GM19023 (cell line): ENCODE results near the gene COLGALT1.

Experiments used
- ATAC-seq: cut with Tn5 transposase; IDR thresholded peaks from one replicate; pipeline ENCODE4 v1.9.1; 2021; ENCODE audit warnings: mild to moderate bottlenecking, moderate library complexity; ENCODE audit not compliant: unreplicated experiment

Gene COLGALT1

DNA sequence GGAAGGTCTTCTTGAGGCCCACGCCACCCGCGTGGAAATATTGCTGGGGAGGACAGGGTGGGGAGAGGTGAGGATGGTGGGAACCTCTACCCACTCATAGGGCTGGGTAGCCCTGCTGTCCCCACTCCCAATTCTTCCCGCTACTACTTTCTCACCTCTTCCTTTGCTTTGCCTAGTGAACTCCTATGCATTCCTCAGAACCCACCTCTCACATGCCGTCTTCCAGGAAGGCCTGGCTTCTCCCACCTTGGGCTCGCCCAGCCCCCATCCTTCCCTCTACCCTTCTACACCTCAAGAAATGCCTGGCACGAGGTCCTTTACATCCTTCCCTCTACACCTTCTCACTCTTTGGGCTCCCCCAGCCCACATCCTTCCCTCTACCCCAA, 62.4 kb downstream of the COLGALT1 start:
- ATAC-seq: no peak

DNA sequence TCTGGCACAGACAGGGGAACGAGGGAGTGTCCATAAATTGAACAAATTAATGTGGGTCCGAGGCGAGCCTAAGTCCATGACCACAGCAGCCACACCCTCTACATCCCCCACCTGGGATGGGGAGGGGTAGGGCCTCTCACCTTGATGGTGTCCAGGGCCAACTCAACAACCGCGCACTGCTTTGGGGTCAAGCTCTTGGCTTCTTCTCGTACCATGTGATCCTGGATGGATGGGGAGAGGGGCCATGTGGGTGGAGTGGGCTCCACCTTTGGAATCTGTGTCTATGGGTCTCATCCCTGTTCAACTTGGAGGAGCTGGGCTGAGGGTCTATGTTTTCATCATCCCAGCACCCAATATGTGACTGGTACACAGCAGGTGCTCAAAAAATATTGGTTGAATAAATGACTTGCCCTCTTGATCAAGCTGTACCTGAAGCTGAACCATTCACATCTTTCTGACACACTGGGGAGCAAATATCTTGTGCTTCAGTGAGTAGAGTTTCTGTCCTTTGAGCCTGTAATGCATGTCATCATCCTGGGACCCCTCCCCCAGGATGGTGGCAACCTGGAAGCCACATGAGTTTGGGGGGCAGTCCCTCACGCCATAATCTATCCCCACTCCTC, 62.9 kb downstream of the COLGALT1 start:
- no peak for ATAC-seq

DNA sequence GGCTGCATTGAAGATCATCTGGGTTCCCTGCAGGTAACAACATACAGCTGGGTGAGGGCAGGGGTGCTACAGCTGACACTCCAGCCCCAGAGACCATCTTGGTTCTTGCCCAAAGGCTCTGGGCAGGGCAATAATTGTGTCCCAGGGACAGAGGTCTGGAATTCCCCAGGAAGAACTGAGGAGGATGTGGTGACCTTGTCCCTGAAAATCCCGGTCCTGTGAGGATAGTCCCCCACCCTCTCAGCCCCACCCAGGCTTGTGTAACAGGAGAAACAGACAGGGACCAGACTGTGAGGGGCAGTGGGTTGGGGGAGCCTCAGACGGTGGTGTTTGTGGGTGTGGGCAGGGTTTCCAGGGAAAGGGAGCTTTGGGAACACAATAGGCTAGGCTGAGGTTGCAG, 63.5 kb downstream of the COLGALT1 start:
- ATAC-seq: no peak

DNA sequence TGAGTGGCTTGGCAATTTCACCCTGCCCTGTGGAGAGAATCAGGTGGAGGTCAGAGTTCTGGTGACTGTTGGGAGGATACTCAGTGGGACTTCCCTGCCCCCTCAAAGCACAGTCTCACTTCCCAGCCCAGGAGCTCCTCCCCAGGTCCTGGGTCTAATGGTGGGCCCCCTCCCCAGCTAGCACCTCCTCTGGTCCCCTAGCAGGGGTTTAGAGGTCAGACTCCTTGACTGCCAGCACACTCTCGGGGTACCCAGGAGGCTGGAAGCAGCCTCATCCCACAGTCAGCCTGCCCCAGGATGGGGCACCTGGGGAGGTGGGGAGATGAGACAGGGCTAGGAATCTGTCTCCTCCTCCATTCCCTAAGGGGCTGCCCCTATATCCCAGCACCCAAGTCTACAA, 65.2 kb downstream of the COLGALT1 start:
- no peak for ATAC-seq

DNA sequence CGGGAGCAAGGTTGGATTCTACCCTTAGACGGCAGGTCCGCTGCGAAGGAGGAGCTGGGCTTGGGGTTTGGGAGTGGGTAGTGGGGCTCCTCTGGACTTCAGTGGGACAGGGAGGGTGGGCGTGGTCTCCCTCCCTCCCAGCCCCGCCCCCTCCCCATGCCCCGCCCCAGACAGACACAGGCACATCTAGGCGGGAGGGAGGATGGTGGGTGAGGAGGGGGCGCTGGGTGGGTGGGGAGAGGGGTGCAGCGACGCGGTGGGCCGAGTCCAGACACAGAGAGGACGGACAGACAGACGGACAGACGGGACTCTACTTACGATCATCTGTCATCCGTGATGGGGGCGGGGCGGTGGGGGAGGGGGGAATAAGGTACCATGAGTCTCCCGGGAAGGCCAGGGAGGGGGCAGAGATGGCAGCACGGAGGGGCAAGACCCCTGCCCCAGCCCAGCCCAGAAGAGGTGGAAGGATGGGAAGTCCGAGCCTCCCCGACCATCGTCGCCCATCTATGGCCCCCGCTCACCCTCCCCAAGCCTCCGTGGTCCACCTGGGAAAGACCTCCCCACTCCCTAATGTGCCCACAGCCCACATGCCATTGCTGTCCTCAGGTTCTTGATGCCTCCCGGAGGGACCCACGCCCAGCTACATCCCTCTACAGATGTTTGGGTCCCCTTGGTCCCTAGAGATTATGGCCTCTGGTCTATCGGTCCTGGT, 67.9 kb downstream of the COLGALT1 start:
- no peak for ATAC-seq

DNA sequence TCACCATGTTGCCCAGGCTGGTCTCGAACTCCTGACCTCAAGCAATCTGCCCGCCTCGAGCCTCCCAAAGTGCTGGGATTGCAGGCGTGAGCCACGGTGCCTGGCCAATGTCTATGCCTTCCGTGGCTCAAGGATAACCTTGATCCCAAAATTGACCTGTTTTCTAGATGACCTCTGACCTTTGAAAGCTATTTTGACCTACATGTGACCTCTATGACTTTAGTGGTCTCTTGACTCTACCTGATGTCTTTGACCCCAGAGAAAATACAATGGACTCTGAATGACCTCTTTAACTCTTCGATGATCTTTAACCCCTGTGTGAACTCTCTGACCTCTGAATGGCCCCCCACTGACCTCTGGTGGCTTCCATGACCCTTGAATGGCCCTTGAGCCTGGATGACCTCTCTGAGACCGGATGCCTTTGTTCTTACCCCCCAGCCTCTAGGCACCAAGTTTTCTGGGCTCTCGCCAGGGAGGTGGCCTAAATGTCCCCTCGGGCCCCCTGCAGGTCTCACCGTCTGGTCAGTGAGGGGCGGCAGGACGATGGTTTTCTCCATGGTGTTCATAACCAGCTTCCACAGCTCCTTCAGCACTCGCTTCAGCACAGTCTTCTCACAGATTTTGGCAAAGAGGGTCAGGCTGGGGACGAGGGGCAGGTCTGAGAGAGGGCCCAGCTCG, 69.0 kb downstream of the COLGALT1 start:
- no peak for ATAC-seq

DNA sequence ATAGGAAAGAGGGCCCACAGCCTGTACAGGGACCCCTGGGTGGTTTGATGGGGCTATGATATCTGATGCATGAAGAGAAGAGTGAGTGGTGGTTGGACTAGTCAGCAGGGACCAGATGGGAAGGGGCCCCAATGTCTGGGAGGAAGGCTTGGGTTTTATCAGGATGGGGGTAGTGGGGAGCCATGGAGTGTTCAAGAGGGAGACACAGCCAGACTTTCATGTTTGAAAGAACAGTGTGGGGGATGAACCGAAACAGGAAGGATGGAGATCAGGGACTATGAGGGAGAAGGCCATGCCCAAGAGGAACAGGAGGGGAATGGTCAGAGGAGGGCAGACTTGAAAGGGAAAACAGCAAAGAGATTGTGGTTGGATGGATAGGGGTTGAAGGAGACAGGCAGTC, 69.6 kb downstream of the COLGALT1 start:
- ATAC-seq: no peak

DNA sequence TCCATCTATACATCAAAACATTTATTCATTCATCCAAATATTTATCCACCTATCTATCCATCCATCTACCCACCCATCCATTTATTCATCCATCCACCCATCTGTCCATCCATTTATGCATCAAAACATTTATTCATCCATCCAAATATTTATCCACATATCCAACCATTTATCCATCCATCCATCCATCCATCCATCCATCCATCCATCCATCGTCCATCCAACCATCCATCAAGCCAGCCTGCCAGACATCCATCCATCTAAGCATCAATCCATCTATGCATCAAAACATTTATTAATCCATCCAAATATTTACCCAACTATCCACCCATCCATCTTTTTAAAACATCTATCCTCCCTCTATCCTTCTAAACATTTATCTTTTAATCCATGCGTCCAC, 70.5 kb downstream of the COLGALT1 start:
- no peak for ATAC-seq

DNA sequence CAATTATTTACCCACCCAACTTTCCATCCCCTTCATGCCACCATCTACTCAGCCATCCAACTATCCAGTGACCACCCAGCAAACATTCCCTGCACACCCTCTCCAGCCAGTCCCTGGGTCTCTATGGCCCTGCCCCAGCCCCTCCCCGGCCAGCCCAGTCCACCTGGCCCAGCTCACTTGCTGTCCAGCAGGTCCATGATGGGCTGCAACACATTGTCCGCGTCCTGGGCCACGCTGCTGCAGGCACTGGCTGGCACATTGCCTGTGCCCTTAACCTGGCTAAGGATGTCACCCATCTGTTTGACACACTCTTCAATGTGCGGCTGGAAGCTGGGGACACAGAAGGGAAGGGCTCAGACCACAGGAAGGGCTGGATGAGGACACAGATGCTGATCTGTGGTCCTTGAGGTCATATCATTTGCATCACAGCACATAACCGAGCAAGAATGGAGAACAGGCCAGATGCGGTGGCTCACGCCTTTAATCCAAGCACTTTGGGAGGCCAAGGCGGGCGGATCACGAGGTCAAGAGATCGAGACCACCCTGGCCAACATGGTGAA, 71.1 kb downstream of the COLGALT1 start:
- no peak for ATAC-seq

DNA sequence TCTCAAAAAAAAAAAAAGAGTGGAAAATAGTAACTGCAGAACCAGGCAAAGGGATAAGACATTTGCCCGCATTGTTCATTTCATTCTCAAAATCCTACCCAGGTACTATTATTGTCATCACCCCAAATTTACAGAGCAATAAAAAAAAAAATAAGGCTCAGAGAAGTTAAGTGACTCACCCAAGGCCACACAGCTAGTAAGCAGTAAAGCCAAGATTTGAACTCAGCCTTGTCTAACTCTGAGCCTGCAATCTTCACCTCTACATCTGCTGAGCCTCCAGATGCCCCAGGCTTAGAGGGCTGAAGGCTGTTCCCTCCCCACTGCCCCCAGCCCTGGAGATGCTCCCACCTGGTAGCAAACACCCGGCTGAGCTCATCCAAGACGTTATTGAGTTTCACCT, 71.7 kb downstream of the COLGALT1 start:
- no peak for ATAC-seq

DNA sequence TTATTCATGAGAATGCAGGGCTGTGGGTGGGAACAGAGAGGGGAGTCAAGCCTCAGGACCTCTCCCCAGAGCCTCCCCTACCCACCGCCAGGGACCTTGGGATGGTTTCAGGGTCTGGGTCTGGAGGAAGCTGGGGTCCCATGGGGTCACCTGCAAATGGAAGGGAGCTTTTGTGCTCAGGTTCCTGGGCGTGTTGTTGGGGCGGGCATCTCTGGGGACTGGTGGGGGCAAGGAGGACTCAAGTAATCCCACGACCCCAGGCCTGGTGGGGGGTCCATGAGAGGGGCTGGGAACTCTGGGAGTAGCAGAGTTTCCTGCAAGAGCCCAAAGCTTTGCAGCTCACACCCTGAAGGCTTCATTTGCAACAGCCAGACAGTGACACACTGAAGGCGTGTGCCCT, 72.5 kb downstream of the COLGALT1 start:
- no peak for ATAC-seq

DNA sequence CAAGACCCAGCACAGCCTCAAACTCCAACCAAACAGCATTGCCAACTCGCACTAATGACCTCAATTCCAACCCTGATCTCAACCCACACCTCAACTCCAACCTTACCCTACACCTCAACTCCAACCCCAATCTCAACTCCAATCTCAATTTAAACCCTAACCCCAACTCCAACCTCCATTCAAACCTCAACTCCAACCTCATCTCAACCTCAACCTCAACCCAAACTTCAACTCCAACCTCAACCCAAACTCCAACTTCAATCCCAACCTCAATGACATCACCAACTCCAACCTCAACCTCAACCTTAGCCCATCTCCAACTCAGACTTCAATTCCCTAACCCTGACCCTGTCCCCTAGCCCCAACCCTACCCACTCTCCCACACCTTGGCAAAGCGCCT, 74.3 kb downstream of the COLGALT1 start:
- ATAC-seq: no peak

DNA sequence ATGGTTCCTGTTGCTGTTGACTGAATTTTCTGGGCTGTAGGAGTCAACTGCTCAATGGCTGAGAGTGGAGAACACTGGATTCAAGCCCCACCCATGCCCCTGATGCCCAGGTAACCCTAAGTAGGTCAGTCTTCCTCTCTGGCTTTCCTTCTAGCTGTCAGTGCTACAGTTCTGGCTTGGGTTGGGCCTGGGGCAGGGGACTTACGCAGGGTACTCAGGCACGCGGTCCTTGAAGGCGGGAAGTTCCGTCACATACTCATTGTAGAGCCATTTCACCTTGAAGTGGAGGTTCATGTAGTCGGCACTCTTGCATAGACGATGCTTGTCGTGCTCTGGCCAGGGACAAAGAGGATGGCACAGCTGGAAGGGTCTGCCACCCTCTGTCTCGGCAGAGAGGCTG, 77.1 kb downstream of the COLGALT1 start:
- no peak for ATAC-seq
